Chondrocyte (in vitro differentiated cells): ENCODE measurements around the gene NAMPT. TPM values are rescaled to one million over a fixed set of nuclear protein-coding genes. Genes with fewer than 3 reads are reported as not detected.

ENCODE experiments used
- DNase-seq: peaks from one replicate; pipeline ENCODE4 v3.0.0; 2021; ENCODE audit warnings: mixed read lengths, low spot score
- H3K27ac Mint-ChIP-seq: one replicate; pipeline ENCODE4 v1.8.0; 2021; ENCODE audit warnings: mild to moderate bottlenecking, moderate library complexity, mixed read lengths; ENCODE audit not compliant: unreplicated experiment
- H3K27me3 Mint-ChIP-seq: 2 replicates; pipeline ENCODE4 v1.8.0; 2021; ENCODE audit warnings: low read depth, mixed read lengths
- H3K36me3 Mint-ChIP-seq: 2 replicates; pipeline ENCODE4 v1.8.0; 2021; ENCODE audit warnings: low read depth, mixed read lengths
- H3K4me1 Mint-ChIP-seq: 2 replicates; pipeline ENCODE4 v1.8.0; 2021; ENCODE audit warnings: low read depth, mild to moderate bottlenecking, mixed read lengths
- H3K4me3 Mint-ChIP-seq: one replicate; pipeline ENCODE4 v1.8.0; 2021; ENCODE audit warnings: mild to moderate bottlenecking, moderate library complexity, mixed read lengths; ENCODE audit not compliant: unreplicated experiment
- H3K9me3 Mint-ChIP-seq: 2 replicates; pipeline ENCODE4 v1.8.0; 2021; ENCODE audit warnings: low read depth, mixed read lengths
- CTCF ChIP-seq: fragments of 200-600 bp; sonication (generic); IDR thresholded peaks from 2 replicates; pipeline ENCODE4 v1.5.0; 2021; ENCODE audit warnings: antibody characterized with exemption, mild to moderate bottlenecking, moderate library complexity
- total RNA-seq: library from RNA; stranded (reverse); gene quantifications from 3 replicates; pipeline ENCODE4 v1.2.1, GENCODE V29; 2021

The NAMPT gene
- total RNA-seq, 1 donor from 2014 or later, result 27.5 TPM

GRCh38 chr7:106220307-106220706, 64.5 kb downstream of the NAMPT start:
- no peak for TF ChIP-seq CTCF
- Mint-ChIP-seq H3K9me3 (no peaks in the 10 kb centered on the region), H3K27ac (no peak overlapping the region)

GRCh38 chr7:106219170-106219569, 65.6 kb downstream of the NAMPT start:
- Mint-ChIP-seq H3K27ac (no peak overlapping the region), H3K27me3 (no peaks in the 10 kb centered on the region), H3K4me1 (peaks cover 21% of the 10 kb centered on the region), H3K36me3 (no peaks in the 10 kb centered on the region), H3K9me3 (no peaks in the 10 kb centered on the region), H3K4me3 (no peak overlapping the region)
- no peak for DNase-seq
- TF ChIP-seq CTCF, result no peak

More at GRCh38 chr7:106220307-106220706, 64.5 kb downstream of the NAMPT start:
- Mint-ChIP-seq H3K4me3 (no peak overlapping the region), H3K36me3 (no peaks in the 10 kb centered on the region), H3K4me1 (peaks cover 21% of the 10 kb centered on the region), H3K27me3 (peaks cover 3% of the 10 kb centered on the region)
- DNase-seq, result no peak

- DNase-seq, result no peak
- peaks cover 21% of the 10 kb centered on the region for H3K4me1 Mint-ChIP-seq
- no peaks in the 10 kb centered on the region for H3K9me3 Mint-ChIP-seq
- TF ChIP-seq CTCF, result no peak
- no peaks in the 10 kb centered on the region for H3K36me3 Mint-ChIP-seq
- H3K27ac Mint-ChIP-seq, result peak overlapping the region; percentile 23
- H3K4me3 Mint-ChIP-seq, result no peak overlapping the region
- H3K27me3 Mint-ChIP-seq, result no peaks in the 10 kb centered on the region
These were observed 66.2 kb downstream of the NAMPT start for GRCh38 chr7:106218546-106218945.

- Mint-ChIP-seq H3K27ac (peak overlapping the region; percentile 92), H3K27me3 (no peaks in the 10 kb centered on the region), H3K9me3 (peaks cover 1% of the 10 kb centered on the region), H3K4me1 (peaks cover 21% of the 10 kb centered on the region), H3K36me3 (no peaks in the 10 kb centered on the region), H3K4me3 (peak overlapping the region; percentile 35)
- TF ChIP-seq CTCF, result no peak
- no peak for DNase-seq
These were observed 67.8 kb downstream of the NAMPT start for GRCh38 chr7:106216923-106217542.

GRCh38 chr7:106216517-106216922, 68.3 kb downstream of the NAMPT start:
- Mint-ChIP-seq H3K27me3 (no peaks in the 10 kb centered on the region), H3K4me1 (peaks cover 21% of the 10 kb centered on the region), H3K27ac (peak overlapping the region; percentile 92), H3K9me3 (peaks cover 4% of the 10 kb centered on the region), H3K4me3 (no peak overlapping the region), H3K36me3 (no peaks in the 10 kb centered on the region)
- DNase-seq, result no peak
- no peak for TF ChIP-seq CTCF
